Breast epithelium (tissue), 3 donors: ENCODE data around the gene PRR5L.

ENCODE experiments used
- CTCF ChIP-seq, 3 donors: fragments of 450-650 bp; IDR thresholded peaks; one replicate each; pipeline ENCODE4 v1.5.1; 2016 to 2017; ENCODE audit warnings: antibody characterized with exemption in 3 of 3, mild to moderate bottlenecking in 3 of 3, moderate library complexity in 3 of 3
- POLR2A ChIP-seq: fragments of 450-650 bp; IDR thresholded peaks from one replicate; pipeline ENCODE4 v1.6.1; 2016; ENCODE audit warnings: antibody characterized with exemption, mild to moderate bottlenecking, moderate library complexity

GRCh38 chr11:36354221-36355003 lies 58.3 kb downstream of the PRR5L start:
- TF ChIP-seq POLR2A (no peak), CTCF (IDR thresholded peaks at IDR 0.05) (no peak)
